Keratinocyte (primary cell): Measurements from ENCODE around the gene WDR87. TPM values are rescaled to one million over a fixed set of nuclear protein-coding genes. Genes with fewer than 3 reads are reported as not detected.

Experiments used
- DNase-seq: peaks from one replicate; pipeline ENCODE4 v3.0.0-alpha.2; 2011; ENCODE audit warnings: low read depth, missing footprints, low spot score
- FAIRE-seq: peaks from 2 replicates; lab custom pipeline; 2011; peaks lifted over from hg19 to GRCh38; lab: Jason Lieb, UNC
- H2AFZ ChIP-seq: 2 replicates; pipeline ENCODE4 v1.6.0; 2012; ENCODE audit warnings: low read length, control low read depth, inconsistent platforms; ENCODE audit not compliant: control insufficient read depth
- H3K27ac ChIP-seq: 2 replicates; pipeline ENCODE4 v1.5.1; 2011; ENCODE audit warnings: low read length; ENCODE audit not compliant: control insufficient read depth, insufficient read depth
- H3K27me3 ChIP-seq: 3 replicates; pipeline ENCODE4 v1.6.0; 2011; ENCODE audit warnings: low read length; ENCODE audit not compliant: control insufficient read depth, insufficient read depth; ENCODE audit errors: extremely low read depth
- H3K36me3 ChIP-seq, 2 experiments: 2 replicates in 1 of 2; 3 replicates in 1 of 2; pipeline ENCODE4 v1.5.1; 2011; ENCODE audit warnings: low read length in 2 of 2, mild to moderate bottlenecking in 1 of 2; ENCODE audit not compliant: control insufficient read depth in 2 of 2, insufficient read depth in 2 of 2; ENCODE audit errors: extremely low read depth in 1 of 2
- H3K4me1 ChIP-seq: 3 replicates; pipeline ENCODE4 v1.5.1; 2011; ENCODE audit warnings: low read length; ENCODE audit not compliant: control insufficient read depth, insufficient read depth; ENCODE audit errors: extremely low read depth
- H3K4me2 ChIP-seq: 3 replicates; pipeline ENCODE4 v1.6.0; 2011; ENCODE audit warnings: low read depth, low read length; ENCODE audit not compliant: control insufficient read depth, insufficient read depth; ENCODE audit errors: extremely low read depth
- H3K4me3 ChIP-seq, 3 experiments: fragments of 200-600 bp in 1 of 3; sonication (generic) in 1 of 3; 2 replicates in 2 of 3; 3 replicates in 1 of 3; pipeline ENCODE4 v1.5.1; 2011 to 2016; ENCODE audit warnings: low read length in 3 of 3, mild to moderate bottlenecking in 3 of 3, control low read depth in 2 of 3, inconsistent platforms in 1 of 3, low read depth in 1 of 3, mixed read lengths in 1 of 3, mixed run types in 1 of 3, moderate library complexity in 1 of 3; ENCODE audit not compliant: control insufficient read depth in 2 of 3, insufficient read depth in 2 of 3; ENCODE audit errors: extremely low read depth in 1 of 3
- H3K79me2 ChIP-seq: 2 replicates; pipeline ENCODE4 v1.6.0; 2012; ENCODE audit warnings: low read length; ENCODE audit not compliant: control insufficient read depth, insufficient read depth
- H3K9ac ChIP-seq: 3 replicates; pipeline ENCODE4 v1.6.0; 2011; ENCODE audit warnings: low read length; ENCODE audit not compliant: control insufficient read depth, insufficient read depth; ENCODE audit errors: extremely low read depth
- H3K9me1 ChIP-seq: 3 replicates; pipeline ENCODE4 v1.6.0; 2011; ENCODE audit warnings: low read length; ENCODE audit not compliant: control insufficient read depth, insufficient read depth; ENCODE audit errors: extremely low read depth
- H3K9me3 ChIP-seq: 2 replicates; pipeline ENCODE4 v1.5.1; 2012; ENCODE audit warnings: low read depth, low read length; ENCODE audit not compliant: control insufficient read depth
- H4K20me1 ChIP-seq: 3 replicates; pipeline ENCODE4 v1.6.0; 2011; ENCODE audit warnings: low read length; ENCODE audit not compliant: control insufficient read depth, insufficient read depth; ENCODE audit errors: extremely low read depth
- EZH2 ChIP-seq: IDR thresholded peaks from one replicate; pipeline ENCODE4 v1.6.1; 2012; ENCODE audit warnings: inconsistent platforms, mild to moderate bottlenecking, low read length, moderate library complexity
- dilution Hi-C: fragments of 300-500 bp; cut with MboI; formaldehyde crosslinking; loops from one replicate; pipeline ENCODE4 v1.7.0; 2020; ENCODE audit warnings: low sequenced_read_pairs; ENCODE audit not compliant: extremely low pct_ligation_motif_present
- polyA plus RNA-seq, 5 experiments: library from polyadenylated mRNA; depleted of rRNA in 3 of 5; stranded (reverse) in 3 of 5; stranded (forward) in 1 of 5; unstranded in 1 of 5; fragments of >200 nt; gene quantifications; 1 replicate in 1 of 5; 2 replicates in 3 of 5; 3 replicates in 1 of 5; pipeline versions ENCODE4 v1.2.1 to v1.2.3, GENCODE V29; 2011 to 2012; ENCODE audit warnings: missing spikeins in 2 of 5, low read depth in 1 of 5, low replicate concordance in 1 of 5
- TF ChIP-seq, protein P1 (sequence below), 3 experiments: IDR thresholded peaks in 1 of 3; conservative IDR thresholded peaks in 1 of 3; optimal IDR thresholded peaks in 1 of 3; 2 replicates in 2 of 3; 3 replicates in 1 of 3; pipeline versions ENCODE3 to v1.5.1; 2011; ENCODE audit warnings: low read length in 3 of 3, mild to moderate bottlenecking in 3 of 3, moderate library complexity in 2 of 3, control low read depth in 1 of 3, inconsistent platforms in 1 of 3; ENCODE audit not compliant: insufficient read depth in 2 of 3; ENCODE audit errors: extremely low read depth in 1 of 3

Gene WDR87
- polyA plus RNA-seq, 1 donor (not counting 4 experiments of a cell fraction or from before 2014, with no cell fraction given): not detected

DNA sequence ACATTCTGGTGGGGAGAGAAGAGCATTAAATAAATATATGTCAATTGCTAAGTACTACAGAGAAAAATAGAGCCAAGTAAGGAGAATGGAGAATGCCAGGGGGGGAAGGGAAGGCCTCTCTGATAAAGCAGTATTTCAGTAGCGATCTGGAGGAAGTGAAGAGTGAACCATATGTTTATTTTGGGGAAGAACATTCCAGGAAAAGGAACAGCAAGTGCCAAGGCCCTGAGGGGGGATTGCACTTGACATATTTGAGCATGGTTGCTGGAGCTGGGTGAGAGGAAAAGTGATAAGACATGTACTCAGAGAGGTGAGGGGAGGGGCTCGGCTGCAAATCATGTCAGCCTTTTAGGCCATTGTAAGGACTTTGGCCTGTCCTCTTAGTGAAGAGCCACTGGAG lies 30.4 kb downstream of the WDR87 start:
- no peaks in the 10 kb centered on the region for H4K20me1 ChIP-seq
- no peak overlapping the region for H3K4me2 ChIP-seq
- no peaks in the 10 kb centered on the region for H3K79me2 ChIP-seq
- TF ChIP-seq, protein P1, sequence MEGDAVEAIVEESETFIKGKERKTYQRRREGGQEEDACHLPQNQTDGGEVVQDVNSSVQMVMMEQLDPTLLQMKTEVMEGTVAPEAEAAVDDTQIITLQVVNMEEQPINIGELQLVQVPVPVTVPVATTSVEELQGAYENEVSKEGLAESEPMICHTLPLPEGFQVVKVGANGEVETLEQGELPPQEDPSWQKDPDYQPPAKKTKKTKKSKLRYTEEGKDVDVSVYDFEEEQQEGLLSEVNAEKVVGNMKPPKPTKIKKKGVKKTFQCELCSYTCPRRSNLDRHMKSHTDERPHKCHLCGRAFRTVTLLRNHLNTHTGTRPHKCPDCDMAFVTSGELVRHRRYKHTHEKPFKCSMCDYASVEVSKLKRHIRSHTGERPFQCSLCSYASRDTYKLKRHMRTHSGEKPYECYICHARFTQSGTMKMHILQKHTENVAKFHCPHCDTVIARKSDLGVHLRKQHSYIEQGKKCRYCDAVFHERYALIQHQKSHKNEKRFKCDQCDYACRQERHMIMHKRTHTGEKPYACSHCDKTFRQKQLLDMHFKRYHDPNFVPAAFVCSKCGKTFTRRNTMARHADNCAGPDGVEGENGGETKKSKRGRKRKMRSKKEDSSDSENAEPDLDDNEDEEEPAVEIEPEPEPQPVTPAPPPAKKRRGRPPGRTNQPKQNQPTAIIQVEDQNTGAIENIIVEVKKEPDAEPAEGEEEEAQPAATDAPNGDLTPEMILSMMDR (optimal IDR thresholded peaks at IDR 0.05 in 1 of 3, IDR thresholded peaks at IDR 0.05 in 1 of 3, conservative IDR thresholded peaks at IDR 0.05 in 1 of 3; ENCODE audit: extremely low read depth in 1 of 3, insufficient read depth in 2 of 3, low read length in 3 of 3): no peak
- no peak for TF ChIP-seq EZH2
- no peak overlapping the region for H3K9ac ChIP-seq
- H3K9me1 ChIP-seq: no peaks in the 10 kb centered on the region
- H3K9me3 ChIP-seq: no peaks in the 10 kb centered on the region
- no peaks in the 10 kb centered on the region for H3K4me1 ChIP-seq
- no peak overlapping the region for H3K27ac ChIP-seq
- DNase-seq (no peak), FAIRE-seq (no peak)
- no peak overlapping the region for H3K4me3 ChIP-seq
- no peaks in the 10 kb centered on the region for H3K27me3 ChIP-seq
- H3K36me3 ChIP-seq: no peaks in the 10 kb centered on the region
- dilution Hi-C loops: no loop called here
- H2AFZ ChIP-seq: no peak overlapping the region

DNA sequence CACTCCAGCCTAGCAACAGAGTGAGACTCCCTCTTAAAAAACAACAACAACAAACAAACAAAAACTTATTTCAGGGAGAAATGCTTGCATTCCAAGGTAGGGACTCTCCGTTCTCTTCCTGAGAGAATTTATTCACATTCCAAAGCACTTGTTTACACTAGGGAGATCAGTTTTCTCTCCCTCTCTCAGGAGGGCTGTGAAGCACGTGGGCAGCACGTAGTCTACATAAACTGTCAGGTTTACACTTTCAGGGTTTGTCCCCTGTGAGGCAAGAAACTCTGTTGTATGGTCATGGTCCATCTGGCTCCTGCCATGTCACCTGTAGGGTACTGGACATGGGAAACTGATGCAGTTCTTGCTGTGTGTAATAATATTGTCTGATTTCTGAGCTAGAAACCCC lies 31.6 kb downstream of the WDR87 start:
- TF ChIP-seq, protein P1 (optimal IDR thresholded peaks at IDR 0.05 in 1 of 3, IDR thresholded peaks at IDR 0.05 in 1 of 3, conservative IDR thresholded peaks at IDR 0.05 in 1 of 3; ENCODE audit: extremely low read depth in 1 of 3, insufficient read depth in 2 of 3, low read length in 3 of 3): no peak
- TF ChIP-seq EZH2: no peak
- H3K9me1 ChIP-seq: no peaks in the 10 kb centered on the region
- H3K4me3 ChIP-seq: no peak overlapping the region
- H3K4me2 ChIP-seq: no peak overlapping the region
- H3K9me3 ChIP-seq: no peaks in the 10 kb centered on the region
- dilution Hi-C loops: no loop called here
- no peak overlapping the region for H2AFZ ChIP-seq
- H4K20me1 ChIP-seq: no peaks in the 10 kb centered on the region
- H3K27me3 ChIP-seq: no peaks in the 10 kb centered on the region
- DNase-seq: no peak
- H3K36me3 ChIP-seq: no peaks in the 10 kb centered on the region
- no peaks in the 10 kb centered on the region for H3K4me1 ChIP-seq
- H3K27ac ChIP-seq: no peak overlapping the region
- H3K9ac ChIP-seq: no peak overlapping the region
- no peak for FAIRE-seq
- H3K79me2 ChIP-seq: no peaks in the 10 kb centered on the region
